GM21447 (cell line): ENCODE results near the gene CPTP.

ENCODE experiments used
- ATAC-seq: cut with Tn5 transposase; IDR thresholded peaks from one replicate; pipeline ENCODE4 v1.9.1; 2021; ENCODE audit not compliant: unreplicated experiment

Gene CPTP

GRCh38 chr1:1324524-1325287 lies at the start of gene CPTP, which contains the start of gene INTS11:
CPTP (plus strand) TSS chr1:1324802; CDS start chr1:1326911, 2,109 bp downstream.
INTS11 (minus strand) TSS chr1:1324660; CDS start chr1:1324608, 52 bp downstream.
- ATAC-seq, result peak; percentile 59

DNA sequence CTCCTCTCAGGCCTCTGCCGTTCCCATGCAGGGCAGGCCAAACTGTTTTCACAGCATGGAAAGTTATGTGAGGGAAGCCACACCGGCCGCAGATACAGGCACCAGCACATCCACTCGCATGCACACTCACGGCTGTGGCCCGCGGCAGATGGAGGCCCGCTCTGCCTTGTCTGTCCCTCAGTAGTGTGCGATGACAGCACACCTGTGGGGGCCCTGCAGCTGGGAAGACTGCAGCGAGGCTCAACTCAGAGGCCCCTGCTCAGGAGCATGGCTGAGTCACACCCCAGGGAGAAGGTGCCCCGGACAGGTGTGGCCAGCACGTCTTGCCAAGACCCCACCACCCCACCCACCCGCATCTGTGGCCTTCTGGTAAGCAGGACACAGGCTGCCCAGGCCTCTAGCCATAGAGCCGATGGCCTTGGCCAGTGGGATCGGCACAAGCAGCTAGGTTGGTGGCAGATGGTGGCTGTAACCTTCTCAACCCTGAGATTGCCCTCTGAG lies 49.6 kb upstream of the CPTP start:
- no peak for ATAC-seq

GRCh38 chr1:1275836-1276235 lies 48.8 kb upstream of the CPTP start:
- ATAC-seq, result no peak

DNA sequence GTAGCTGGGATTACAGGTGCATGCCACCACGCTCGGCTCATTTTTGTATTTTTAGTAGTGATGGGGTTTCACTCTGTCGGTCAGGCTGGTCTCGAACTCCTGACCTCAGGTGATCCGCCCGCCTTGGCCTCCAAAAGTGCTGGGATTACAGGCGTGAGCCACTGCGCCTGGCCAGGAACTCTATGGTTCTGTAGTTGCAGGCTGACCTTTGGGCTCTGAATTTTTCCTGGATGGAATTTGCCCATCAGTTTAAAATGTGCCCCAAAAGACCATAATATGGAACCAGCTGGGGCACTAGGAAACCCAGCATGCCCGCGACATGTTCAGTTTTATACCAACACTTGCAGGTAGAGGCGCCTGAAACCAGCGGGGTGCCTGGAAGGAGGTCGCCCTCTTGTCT lies 46.0 kb upstream of the CPTP start:
- ATAC-seq, result no peak

GRCh38 chr1:1279028-1279427 lies 45.6 kb upstream of the CPTP start:
- no peak for ATAC-seq

GRCh38 chr1:1280782-1281481 lies 43.7 kb upstream of the CPTP start:
- no peak for ATAC-seq

DNA sequence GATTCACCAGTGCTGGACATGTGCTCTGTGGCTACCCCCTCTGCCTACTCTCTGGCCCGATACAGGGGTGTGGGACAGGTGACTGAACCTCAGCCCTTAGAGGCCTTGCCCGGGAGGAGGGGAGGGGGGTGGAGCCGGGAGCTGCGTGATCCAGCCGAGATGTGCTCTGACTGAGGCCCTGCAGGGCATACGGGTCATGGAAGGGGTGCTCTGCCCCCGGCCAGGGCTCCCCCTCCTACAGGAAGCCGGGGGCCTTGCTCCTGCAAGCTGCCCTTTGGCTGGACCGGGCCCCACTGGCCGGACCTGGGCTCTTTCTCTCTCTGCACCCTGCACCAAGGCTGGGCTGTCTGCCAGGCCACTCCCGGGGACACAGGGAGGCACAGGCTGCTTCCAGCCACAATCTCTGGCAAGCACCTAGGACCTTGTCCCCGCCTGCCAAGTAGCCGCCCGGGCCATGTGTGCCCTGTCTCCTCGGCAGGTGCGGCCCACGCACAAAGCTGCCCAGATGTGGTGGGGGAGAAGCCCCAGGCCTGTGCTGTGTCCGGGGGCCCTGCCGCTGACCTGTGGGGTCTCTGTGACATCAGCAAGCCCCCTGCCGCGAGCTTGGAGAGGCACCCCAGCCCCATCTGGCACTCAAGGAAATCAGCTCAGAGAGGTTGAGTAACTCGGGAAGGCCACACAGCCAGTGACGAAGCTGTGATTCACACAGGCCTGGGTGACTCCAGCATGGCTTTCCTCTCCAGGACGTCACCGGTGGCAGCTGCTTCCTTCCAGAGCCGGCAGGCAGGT lies 42.9 kb upstream of the CPTP start:
- ATAC-seq, result no peak

DNA sequence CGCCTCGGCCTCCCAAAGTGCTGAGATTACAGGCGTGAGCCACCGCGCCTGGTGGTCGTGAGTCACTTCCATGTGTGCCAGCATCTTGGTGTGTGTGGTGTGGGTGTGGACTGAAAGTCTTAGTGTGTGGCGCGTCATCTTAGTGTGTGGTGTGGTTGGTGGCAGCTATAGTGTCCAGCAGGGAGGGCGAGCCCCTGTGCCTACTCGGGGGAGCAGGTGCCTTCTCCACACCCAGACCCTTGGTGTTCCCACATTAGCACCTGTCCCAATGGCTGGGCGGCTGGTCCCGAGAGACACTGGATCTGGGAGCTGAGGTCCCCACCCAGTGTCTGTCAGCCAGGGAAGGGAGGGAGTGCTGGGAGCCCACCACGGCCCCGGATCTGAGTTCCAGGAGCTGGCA lies 41.6 kb upstream of the CPTP start:
- no peak for ATAC-seq

- ATAC-seq, result no peak
Observed at GRCh38 chr1:1283821-1284220, 40.8 kb upstream of the CPTP start.

GRCh38 chr1:1284221-1285101 lies 40.1 kb upstream of the CPTP start:
- ATAC-seq, result no peak

GRCh38 chr1:1285102-1285571 lies 39.5 kb upstream of the CPTP start:
- no peak for ATAC-seq

GRCh38 chr1:1285611-1286311 lies 38.8 kb upstream of the CPTP start:
- no peak for ATAC-seq

DNA sequence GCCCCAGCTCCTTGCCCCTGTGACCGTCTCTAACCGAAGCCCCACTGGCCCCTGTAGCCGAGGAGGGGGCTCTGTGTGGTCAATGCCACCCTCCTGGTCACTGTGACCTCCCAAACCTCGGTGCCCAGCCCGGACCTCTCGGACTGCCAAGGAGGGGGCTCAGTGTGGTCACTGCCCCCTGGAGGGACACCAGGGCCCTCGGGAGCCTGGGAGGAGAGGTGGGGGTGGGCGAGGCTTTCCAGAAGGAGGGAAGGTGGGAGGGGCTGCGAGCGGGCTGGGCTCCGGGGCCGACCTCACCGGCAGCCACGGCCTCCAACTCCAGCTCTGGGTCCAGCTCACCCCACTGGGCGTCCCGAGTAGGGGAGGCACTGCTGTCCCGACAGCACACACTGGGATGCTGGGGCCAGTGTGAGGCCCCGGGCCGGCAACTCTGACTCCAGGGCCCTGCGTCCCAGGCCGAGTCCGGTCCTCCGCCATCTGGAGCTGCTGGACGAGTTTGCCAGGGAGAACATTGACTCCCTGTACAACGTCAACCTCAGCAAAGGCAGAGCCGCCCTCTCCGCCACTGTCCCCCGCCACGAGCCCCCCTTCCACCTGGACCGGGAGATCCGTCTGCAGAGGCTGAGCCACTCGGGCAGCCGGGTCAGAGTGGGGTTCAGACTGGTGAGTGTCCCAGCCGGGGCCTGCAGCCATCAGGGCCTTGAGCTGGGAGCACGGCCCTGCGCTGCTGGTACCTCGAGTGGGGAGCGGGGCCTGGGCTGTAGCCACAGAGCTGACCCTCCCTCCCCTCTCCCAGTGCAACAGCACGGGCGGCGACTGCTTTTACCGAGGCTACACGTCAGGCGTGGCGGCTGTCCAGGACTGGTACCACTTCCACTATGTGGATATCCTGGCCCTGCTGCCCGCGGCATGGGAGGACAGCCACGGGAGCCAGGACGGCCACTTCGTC lies 38.0 kb upstream of the CPTP start:
- ATAC-seq, result no peak

- ATAC-seq, result no peak
Observed at GRCh38 chr1:1287288-1288110, 37.1 kb upstream of the CPTP start.

DNA sequence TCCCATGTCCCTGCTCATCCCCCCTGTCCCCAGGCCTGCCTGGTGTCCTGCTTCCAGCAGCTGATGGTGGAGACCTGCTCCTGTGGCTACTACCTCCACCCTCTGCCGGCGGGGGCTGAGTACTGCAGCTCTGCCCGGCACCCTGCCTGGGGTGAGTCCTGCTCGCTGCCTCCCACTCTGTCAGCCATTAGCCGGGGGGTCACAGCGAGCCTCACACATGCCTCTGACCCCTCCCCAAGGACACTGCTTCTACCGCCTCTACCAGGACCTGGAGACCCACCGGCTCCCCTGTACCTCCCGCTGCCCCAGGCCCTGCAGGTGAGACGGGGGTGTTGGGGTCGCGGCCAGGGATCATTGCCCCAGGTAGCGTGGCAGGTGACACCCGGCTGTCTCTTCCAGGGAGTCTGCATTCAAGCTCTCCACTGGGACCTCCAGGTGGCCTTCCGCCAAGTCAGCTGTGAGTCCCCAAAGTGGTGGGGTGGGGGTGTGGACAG lies 34.3 kb upstream of the CPTP start:
- no peak for ATAC-seq

DNA sequence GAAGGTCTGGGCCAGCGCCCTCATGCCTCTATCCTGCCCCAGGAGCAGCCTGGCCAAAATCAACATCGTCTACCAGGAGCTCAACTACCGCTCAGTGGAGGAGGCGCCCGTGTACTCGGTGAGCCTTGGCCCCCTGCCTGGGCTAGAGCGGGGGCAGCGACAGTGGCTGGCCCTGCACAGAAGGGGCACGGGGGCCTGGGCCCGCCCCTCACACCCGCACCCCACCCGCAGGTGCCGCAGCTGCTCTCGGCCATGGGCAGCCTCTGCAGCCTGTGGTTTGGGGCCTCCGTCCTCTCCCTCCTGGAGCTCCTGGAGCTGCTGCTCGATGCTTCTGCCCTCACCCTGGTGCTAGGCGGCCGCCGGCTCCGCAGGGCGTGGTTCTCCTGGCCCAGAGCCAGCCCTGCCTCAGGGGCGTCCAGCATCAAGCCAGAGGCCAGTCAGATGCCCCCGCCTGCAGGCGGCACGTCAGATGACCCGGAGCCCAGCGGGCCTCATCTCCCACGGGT lies 33.5 kb upstream of the CPTP start:
- ATAC-seq, result no peak
